B cell (primary cell): Measurements from ENCODE around the gene CHST15.

Experiments used
- EZH2 ChIP-seq: IDR thresholded peaks from 2 replicates; pipeline ENCODE4 v1.6.1; 2012; ENCODE audit warnings: borderline replicate concordance, low read depth, mild to moderate bottlenecking, moderate library complexity, low read length; ENCODE audit not compliant: insufficient read depth, poor library complexity, severe bottlenecking
- TF ChIP-seq, protein P1 (sequence below): fragments of 200-600 bp; IDR thresholded peaks from one replicate; pipeline ENCODE4 v1.8.0; 2022; ENCODE audit warnings: antibody characterized with exemption, mild to moderate bottlenecking

DNA sequence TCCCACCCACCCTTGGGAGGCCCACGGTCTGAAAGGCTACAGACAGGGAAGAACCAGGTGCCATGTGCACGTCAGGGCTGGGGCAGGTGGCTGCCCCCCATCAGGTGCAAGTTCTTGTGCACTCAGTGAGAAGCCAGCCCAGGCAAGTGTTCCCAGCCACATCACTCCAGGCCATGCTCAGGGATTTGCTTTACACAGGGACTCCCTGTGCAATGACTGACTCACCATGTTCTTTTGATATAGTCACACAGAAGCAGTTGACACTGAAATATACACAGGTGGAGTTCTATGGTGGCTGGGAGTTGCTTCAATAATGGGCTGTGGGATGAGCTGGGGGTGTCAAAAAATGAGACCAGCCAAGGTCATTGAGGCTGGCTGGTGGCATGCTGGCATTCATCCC lies 8.0 kb upstream of the CHST15 start:
- TF ChIP-seq, protein P1, sequence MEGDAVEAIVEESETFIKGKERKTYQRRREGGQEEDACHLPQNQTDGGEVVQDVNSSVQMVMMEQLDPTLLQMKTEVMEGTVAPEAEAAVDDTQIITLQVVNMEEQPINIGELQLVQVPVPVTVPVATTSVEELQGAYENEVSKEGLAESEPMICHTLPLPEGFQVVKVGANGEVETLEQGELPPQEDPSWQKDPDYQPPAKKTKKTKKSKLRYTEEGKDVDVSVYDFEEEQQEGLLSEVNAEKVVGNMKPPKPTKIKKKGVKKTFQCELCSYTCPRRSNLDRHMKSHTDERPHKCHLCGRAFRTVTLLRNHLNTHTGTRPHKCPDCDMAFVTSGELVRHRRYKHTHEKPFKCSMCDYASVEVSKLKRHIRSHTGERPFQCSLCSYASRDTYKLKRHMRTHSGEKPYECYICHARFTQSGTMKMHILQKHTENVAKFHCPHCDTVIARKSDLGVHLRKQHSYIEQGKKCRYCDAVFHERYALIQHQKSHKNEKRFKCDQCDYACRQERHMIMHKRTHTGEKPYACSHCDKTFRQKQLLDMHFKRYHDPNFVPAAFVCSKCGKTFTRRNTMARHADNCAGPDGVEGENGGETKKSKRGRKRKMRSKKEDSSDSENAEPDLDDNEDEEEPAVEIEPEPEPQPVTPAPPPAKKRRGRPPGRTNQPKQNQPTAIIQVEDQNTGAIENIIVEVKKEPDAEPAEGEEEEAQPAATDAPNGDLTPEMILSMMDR = no peak
- no peak for TF ChIP-seq EZH2
